Stimulated activated effector memory CD8-positive, alpha-beta T cell treated with anti-CD3 and anti-CD28 coated beads, Interleukin-12 subunit alpha, Interleukin-12 subunit beta, amount 100 ng/mL, for 72 hours (primary cell): ENCODE measurements around the gene TXNDC16.

Experiments used
- ATAC-seq: fragments of 150-1000 bp; cut with Tn5 transposase; 2 replicates; pipeline ENCODE4 v1.10.0; 2021
- DNase-seq, 2 donors: peaks; one replicate each; pipeline ENCODE4 v3.0.0; 2021 to 2022; ENCODE audit warnings: low spot score in 2 of 2
- H3K27ac Mint-ChIP-seq: one replicate; pipeline ENCODE4 v1.8.0; 2022; ENCODE audit warnings: mild to moderate bottlenecking, mixed read lengths
- H3K36me3 Mint-ChIP-seq: one replicate; pipeline ENCODE4 v1.8.0; 2022; ENCODE audit warnings: mild to moderate bottlenecking, mixed read lengths
- H3K4me1 Mint-ChIP-seq: one replicate; pipeline ENCODE4 v1.8.0; 2022; ENCODE audit warnings: mixed read lengths
- H3K4me3 Mint-ChIP-seq: one replicate; pipeline ENCODE4 v1.8.0; 2022; ENCODE audit warnings: mild to moderate bottlenecking, mixed read lengths
- H3K9me3 Mint-ChIP-seq: one replicate; pipeline ENCODE4 v1.8.0; 2022; ENCODE audit warnings: mixed read lengths

TXNDC16 gene

GRCh38 chr14:52442166-52442565 lies 110.1 kb downstream of the TXNDC16 start:
- Mint-ChIP-seq H3K36me3 (no peaks in the 10 kb centered on the region), H3K4me3 (no peak overlapping the region), H3K4me1 (no peaks in the 10 kb centered on the region), H3K27ac (no peak overlapping the region), H3K9me3 (no peaks in the 10 kb centered on the region)
- DNase-seq = no peak
- no peak for ATAC-seq

GRCh38 chr14:52439476-52439875 lies 112.8 kb downstream of the TXNDC16 start:
- Mint-ChIP-seq H3K4me1 (no peaks in the 10 kb centered on the region), H3K27ac (no peak overlapping the region), H3K9me3 (no peaks in the 10 kb centered on the region), H3K4me3 (no peak overlapping the region), H3K36me3 (no peaks in the 10 kb centered on the region)
- DNase-seq (no peak), ATAC-seq (no peak)

GRCh38 chr14:52434955-52435354 lies 117.3 kb downstream of the TXNDC16 start:
- no peak for DNase-seq
- H3K9me3 Mint-ChIP-seq = no peaks in the 10 kb centered on the region
- no peaks in the 10 kb centered on the region for H3K4me1 Mint-ChIP-seq
- no peak overlapping the region for H3K4me3 Mint-ChIP-seq
- H3K27ac Mint-ChIP-seq = no peak overlapping the region
- no peak for ATAC-seq
- no peaks in the 10 kb centered on the region for H3K36me3 Mint-ChIP-seq

GRCh38 chr14:52430474-52430873 lies 121.8 kb downstream of the TXNDC16 start:
- no peaks in the 10 kb centered on the region for H3K9me3 Mint-ChIP-seq
- DNase-seq (no peak), ATAC-seq (no peak)
- no peaks in the 10 kb centered on the region for H3K36me3 Mint-ChIP-seq
- H3K27ac Mint-ChIP-seq = no peak overlapping the region
- H3K4me1 Mint-ChIP-seq = peaks cover 12% of the 10 kb centered on the region
- H3K4me3 Mint-ChIP-seq = no peak overlapping the region

GRCh38 chr14:52429451-52429850 lies 122.9 kb downstream of the TXNDC16 start:
- DNase-seq = no peak
- Mint-ChIP-seq H3K36me3 (no peaks in the 10 kb centered on the region), H3K4me1 (peaks cover 12% of the 10 kb centered on the region), H3K27ac (no peak overlapping the region), H3K4me3 (no peak overlapping the region), H3K9me3 (no peaks in the 10 kb centered on the region)
- no peak for ATAC-seq

GRCh38 chr14:52427460-52427859 lies 124.8 kb downstream of the TXNDC16 start:
- no peak overlapping the region for H3K4me3 Mint-ChIP-seq
- DNase-seq (no peak), ATAC-seq (no peak)
- H3K9me3 Mint-ChIP-seq = no peaks in the 10 kb centered on the region
- no peaks in the 10 kb centered on the region for H3K36me3 Mint-ChIP-seq
- H3K4me1 Mint-ChIP-seq = peaks cover 12% of the 10 kb centered on the region
- no peak overlapping the region for H3K27ac Mint-ChIP-seq

GRCh38 chr14:52422650-52423356 lies 129.5 kb downstream of the TXNDC16 start:
- no peak for ATAC-seq
- Mint-ChIP-seq H3K4me3 (no peak overlapping the region), H3K9me3 (no peaks in the 10 kb centered on the region), H3K27ac (no peak overlapping the region), H3K36me3 (no peaks in the 10 kb centered on the region), H3K4me1 (peaks cover 20% of the 10 kb centered on the region)
- no peak for DNase-seq

- Mint-ChIP-seq H3K9me3 (no peaks in the 10 kb centered on the region), H3K4me3 (no peak overlapping the region), H3K27ac (no peak overlapping the region), H3K36me3 (peaks cover 5% of the 10 kb centered on the region), H3K4me1 (peaks cover 27% of the 10 kb centered on the region)
- no peak for ATAC-seq
- no peak for DNase-seq
Observed at GRCh38 chr14:52417139-52417538, 135.2 kb downstream of the TXNDC16 start.

GRCh38 chr14:52413729-52414408 lies 138.4 kb downstream of the TXNDC16 start:
- peaks cover 5% of the 10 kb centered on the region for H3K36me3 Mint-ChIP-seq
- DNase-seq (no peak), ATAC-seq (peak; percentile 93)
- peaks cover 30% of the 10 kb centered on the region for H3K4me1 Mint-ChIP-seq
- no peaks in the 10 kb centered on the region for H3K9me3 Mint-ChIP-seq
- H3K4me3 Mint-ChIP-seq = peak overlapping the region; percentile 27
- peak overlapping the region; percentile 41 for H3K27ac Mint-ChIP-seq

GRCh38 chr14:52412426-52412825 lies 139.9 kb downstream of the TXNDC16 start:
- H3K4me3 Mint-ChIP-seq = no peak overlapping the region
- no peak overlapping the region for H3K27ac Mint-ChIP-seq
- ATAC-seq (no peak), DNase-seq (no peak)
- H3K9me3 Mint-ChIP-seq = no peaks in the 10 kb centered on the region
- peaks cover 5% of the 10 kb centered on the region for H3K36me3 Mint-ChIP-seq
- peaks cover 30% of the 10 kb centered on the region for H3K4me1 Mint-ChIP-seq

- peaks cover 67% of the 10 kb centered on the region for H3K4me1 Mint-ChIP-seq
- H3K9me3 Mint-ChIP-seq = peaks cover 2% of the 10 kb centered on the region
- DNase-seq (no peak), ATAC-seq (no peak)
- H3K4me3 Mint-ChIP-seq = no peak overlapping the region
- no peak overlapping the region for H3K27ac Mint-ChIP-seq
- no peaks in the 10 kb centered on the region for H3K36me3 Mint-ChIP-seq
Observed at GRCh38 chr14:52405314-52405713, 147.0 kb downstream of the TXNDC16 start.

- H3K27ac Mint-ChIP-seq = no peak overlapping the region
- no peaks in the 10 kb centered on the region for H3K36me3 Mint-ChIP-seq
- H3K4me3 Mint-ChIP-seq = peak overlapping the region; percentile 2
- peak; percentile 97 for ATAC-seq
- peaks cover 55% of the 10 kb centered on the region for H3K4me1 Mint-ChIP-seq
- H3K9me3 Mint-ChIP-seq = peaks cover 2% of the 10 kb centered on the region
- DNase-seq = no peak
Observed at GRCh38 chr14:52402812-52403526, 149.3 kb downstream of the TXNDC16 start.

GRCh38 chr14:52400846-52401245 lies 151.5 kb downstream of the TXNDC16 start:
- ATAC-seq = no peak
- DNase-seq = no peak
- no peak overlapping the region for H3K27ac Mint-ChIP-seq
- peaks cover 62% of the 10 kb centered on the region for H3K4me1 Mint-ChIP-seq
- peaks cover 3% of the 10 kb centered on the region for H3K9me3 Mint-ChIP-seq
- no peaks in the 10 kb centered on the region for H3K36me3 Mint-ChIP-seq
- no peak overlapping the region for H3K4me3 Mint-ChIP-seq

GRCh38 chr14:52399921-52400595 lies 152.2 kb downstream of the TXNDC16 start:
- Mint-ChIP-seq H3K36me3 (no peaks in the 10 kb centered on the region), H3K9me3 (peaks cover 4% of the 10 kb centered on the region), H3K4me1 (peaks cover 55% of the 10 kb centered on the region), H3K27ac (no peak overlapping the region), H3K4me3 (no peak overlapping the region)
- DNase-seq = no peak
- ATAC-seq = no peak

GRCh38 chr14:52399104-52399503 lies 153.2 kb downstream of the TXNDC16 start:
- H3K27ac Mint-ChIP-seq = no peak overlapping the region
- H3K4me3 Mint-ChIP-seq = no peak overlapping the region

More at GRCh38 chr14:52399104-52399503, 153.2 kb downstream of the TXNDC16 start:
- Mint-ChIP-seq H3K36me3 (no peaks in the 10 kb centered on the region), H3K9me3 (peaks cover 6% of the 10 kb centered on the region), H3K4me1 (peaks cover 45% of the 10 kb centered on the region)
- ATAC-seq (no peak), DNase-seq (no peak)
